IPS DF 19.7 (cell line): ENCODE results near the gene MGAT5B.

Experiments
- DNase-seq: peaks from one replicate; pipeline ENCODE4 v3.0.0-alpha.2; 2013; ENCODE audit warnings: low read depth, low spot score

MGAT5B gene

GRCh38 chr17:76905036-76905435, 36.8 kb downstream of the MGAT5B start:
- no peak for DNase-seq

GRCh38 chr17:76905836-76906235, 37.6 kb downstream of the MGAT5B start:
- DNase-seq, result no peak

GRCh38 chr17:76906463-76906862, 38.3 kb downstream of the MGAT5B start:
- DNase-seq, result no peak

GRCh38 chr17:76907352-76907751, 39.1 kb downstream of the MGAT5B start:
- DNase-seq, result no peak

GRCh38 chr17:76909971-76910760, 42.0 kb downstream of the MGAT5B start:
- no peak for DNase-seq

- no peak for DNase-seq
These were observed 43.3 kb downstream of the MGAT5B start for GRCh38 chr17:76911299-76912017.

- DNase-seq, result no peak
These were observed 44.4 kb downstream of the MGAT5B start for GRCh38 chr17:76912421-76913164.

- DNase-seq, result no peak
These were observed 46.7 kb downstream of the MGAT5B start for GRCh38 chr17:76914937-76915336.

- no peak for DNase-seq
These were observed 47.8 kb downstream of the MGAT5B start for GRCh38 chr17:76915840-76916510.

- no peak for DNase-seq
These were observed 49.6 kb downstream of the MGAT5B start for GRCh38 chr17:76917829-76918228.

- no peak for DNase-seq
These were observed 50.6 kb downstream of the MGAT5B start for GRCh38 chr17:76918811-76919210.

- no peak for DNase-seq
These were observed 52.3 kb downstream of the MGAT5B start for GRCh38 chr17:76920364-76921139.

- DNase-seq, result no peak
These were observed 53.3 kb downstream of the MGAT5B start for GRCh38 chr17:76921340-76922036.

GRCh38 chr17:76922084-76922483, 53.9 kb downstream of the MGAT5B start:
- DNase-seq, result no peak

GRCh38 chr17:76922967-76923366, 54.8 kb downstream of the MGAT5B start:
- DNase-seq, result no peak

- DNase-seq, result no peak
These were observed 55.3 kb downstream of the MGAT5B start for GRCh38 chr17:76923491-76923890.

- no peak for DNase-seq
These were observed 56.4 kb downstream of the MGAT5B start for GRCh38 chr17:76924345-76925342.

GRCh38 chr17:76925441-76925891, 57.3 kb downstream of the MGAT5B start:
- no peak for DNase-seq

GRCh38 chr17:76926237-76926866, 58.1 kb downstream of the MGAT5B start:
- no peak for DNase-seq
